ENCODE results near the gene RNF217.

Gene RNF217

DNA sequence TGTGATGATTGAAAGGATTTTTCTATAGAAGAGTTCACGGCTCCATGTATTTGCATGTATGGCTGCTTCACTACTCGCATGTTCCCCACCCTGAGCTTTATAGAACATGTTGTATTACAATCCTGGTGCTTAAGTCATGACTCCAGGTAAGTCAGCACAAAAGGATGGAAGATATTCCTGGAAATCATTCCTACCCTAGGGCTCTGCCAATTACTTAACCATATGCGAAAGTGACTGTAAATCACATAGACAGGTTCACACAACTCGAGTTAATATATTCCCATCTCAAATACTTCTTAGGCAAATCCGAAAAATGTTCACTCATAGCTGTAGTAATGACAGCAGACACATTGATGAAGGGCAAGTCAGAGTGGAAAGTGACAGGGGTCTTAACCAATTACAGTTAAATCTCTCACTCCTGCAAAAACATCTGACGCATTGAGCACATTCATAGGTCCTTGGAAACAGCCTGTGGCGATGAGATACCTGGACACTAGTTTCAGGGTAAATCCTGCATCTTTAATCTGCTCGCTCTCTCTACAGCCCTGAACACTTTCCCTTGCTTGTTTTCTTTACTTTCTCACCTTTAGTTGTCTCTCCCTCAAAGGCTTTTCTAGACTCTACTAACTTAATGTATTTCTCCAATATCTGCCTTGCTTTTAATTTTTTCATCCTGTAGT is 35.1 kb downstream of the RNF217 start:
- Histone ChIP-seq H3K36me3 (no peaks in the 10 kb centered on the region), H3K9me3 (ENCODE audit: severe bottlenecking) (no peaks in the 10 kb centered on the region), H3K27me3 (ENCODE audit: insufficient read depth, low read depth, severe bottlenecking) (no peaks in the 10 kb centered on the region), H3K27ac (no peak overlapping the region), H3K4me3 (ENCODE audit: low read depth, low read length) (no peak overlapping the region)
- TF ChIP-seq, protein P1, sequence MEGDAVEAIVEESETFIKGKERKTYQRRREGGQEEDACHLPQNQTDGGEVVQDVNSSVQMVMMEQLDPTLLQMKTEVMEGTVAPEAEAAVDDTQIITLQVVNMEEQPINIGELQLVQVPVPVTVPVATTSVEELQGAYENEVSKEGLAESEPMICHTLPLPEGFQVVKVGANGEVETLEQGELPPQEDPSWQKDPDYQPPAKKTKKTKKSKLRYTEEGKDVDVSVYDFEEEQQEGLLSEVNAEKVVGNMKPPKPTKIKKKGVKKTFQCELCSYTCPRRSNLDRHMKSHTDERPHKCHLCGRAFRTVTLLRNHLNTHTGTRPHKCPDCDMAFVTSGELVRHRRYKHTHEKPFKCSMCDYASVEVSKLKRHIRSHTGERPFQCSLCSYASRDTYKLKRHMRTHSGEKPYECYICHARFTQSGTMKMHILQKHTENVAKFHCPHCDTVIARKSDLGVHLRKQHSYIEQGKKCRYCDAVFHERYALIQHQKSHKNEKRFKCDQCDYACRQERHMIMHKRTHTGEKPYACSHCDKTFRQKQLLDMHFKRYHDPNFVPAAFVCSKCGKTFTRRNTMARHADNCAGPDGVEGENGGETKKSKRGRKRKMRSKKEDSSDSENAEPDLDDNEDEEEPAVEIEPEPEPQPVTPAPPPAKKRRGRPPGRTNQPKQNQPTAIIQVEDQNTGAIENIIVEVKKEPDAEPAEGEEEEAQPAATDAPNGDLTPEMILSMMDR (IDR thresholded peaks at IDR 0.05; ENCODE audit: low read depth, low read length): no peak
- no peak for DNase-seq

DNA sequence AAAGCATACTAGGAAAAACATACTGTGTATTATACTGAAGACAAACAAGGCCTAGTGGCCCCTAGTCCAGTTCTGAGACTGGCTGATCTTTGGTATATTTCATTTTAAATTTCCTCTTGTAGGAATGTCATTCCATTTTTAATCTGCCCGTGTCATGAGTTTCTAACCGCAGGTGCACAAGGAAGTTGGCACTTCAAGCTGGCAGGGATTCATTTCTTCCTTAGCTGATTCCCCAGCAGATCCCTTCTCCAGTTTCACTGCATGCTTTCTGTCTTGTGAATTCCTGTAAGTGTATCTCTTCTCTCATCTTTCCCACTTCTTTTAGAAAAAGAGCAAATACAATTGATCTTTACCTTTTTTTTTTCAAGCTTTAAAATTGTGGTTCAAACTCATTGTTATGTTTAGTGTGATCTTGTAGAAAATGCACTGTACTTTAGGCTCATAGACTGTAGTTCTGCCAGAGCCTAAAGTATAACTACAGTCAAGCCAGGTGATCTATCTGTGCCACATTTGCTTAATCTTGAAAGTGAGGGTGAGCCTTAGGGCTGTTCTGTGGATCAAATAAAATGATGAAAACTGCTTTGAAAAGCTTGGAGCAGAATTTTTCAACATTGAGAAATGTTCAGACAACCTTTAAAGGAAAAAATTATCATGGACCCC is 37.0 kb downstream of the RNF217 start:
- no peaks in the 10 kb centered on the region for H3K9me3 ChIP-seq (ENCODE audit: severe bottlenecking)
- H3K36me3 ChIP-seq: no peaks in the 10 kb centered on the region
- no peak for DNase-seq
- no peaks in the 10 kb centered on the region for H3K27me3 ChIP-seq (ENCODE audit: insufficient read depth, low read depth, severe bottlenecking)
- H3K4me3 ChIP-seq (ENCODE audit: low read depth, low read length): no peak overlapping the region
- TF ChIP-seq, protein P1 (IDR thresholded peaks at IDR 0.05; ENCODE audit: low read depth, low read length): no peak
- H3K27ac ChIP-seq: no peak overlapping the region

DNA sequence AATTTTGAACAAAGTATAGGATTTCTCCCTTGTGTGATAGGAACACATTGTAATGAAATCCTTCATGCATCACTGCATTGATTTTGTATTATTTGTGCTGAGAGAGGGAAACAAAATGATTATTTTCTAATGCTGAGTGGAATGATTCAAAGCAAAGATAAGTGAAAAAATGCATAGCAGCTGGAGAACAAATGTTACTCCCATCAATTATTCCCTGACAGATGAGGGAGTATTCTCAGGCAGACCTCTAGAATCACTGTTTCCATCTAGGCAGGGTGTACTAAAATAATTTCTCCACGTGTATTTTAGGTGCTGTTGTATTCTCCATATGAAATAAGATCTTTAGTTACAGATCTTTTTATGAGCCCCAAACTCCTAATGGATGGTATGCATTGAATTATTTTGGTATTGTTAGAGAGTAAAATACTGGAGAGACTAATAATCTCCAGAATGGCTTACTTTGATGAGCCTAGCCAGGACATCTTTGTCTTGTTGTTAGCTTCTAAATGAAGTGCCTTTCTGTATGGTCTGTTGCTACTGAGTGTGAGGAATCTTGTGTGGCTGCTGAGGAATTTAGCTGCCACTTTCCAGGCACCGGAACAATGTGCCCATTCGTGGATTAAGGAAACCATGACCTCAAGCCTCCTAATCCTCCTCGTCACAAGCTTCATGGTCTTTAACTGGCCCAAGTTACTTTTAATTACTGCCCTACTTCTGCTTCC is 39.6 kb downstream of the RNF217 start:
- DNase-seq: no peak
- Histone ChIP-seq H3K36me3 (no peaks in the 10 kb centered on the region), H3K9me3 (ENCODE audit: severe bottlenecking) (peaks cover 3% of the 10 kb centered on the region), H3K27me3 (ENCODE audit: insufficient read depth, low read depth, severe bottlenecking) (no peaks in the 10 kb centered on the region), H3K27ac (no peak overlapping the region), H3K4me3 (ENCODE audit: low read depth, low read length) (no peak overlapping the region)
- TF ChIP-seq, protein P1 (IDR thresholded peaks at IDR 0.05; ENCODE audit: low read depth, low read length): no peak

DNA sequence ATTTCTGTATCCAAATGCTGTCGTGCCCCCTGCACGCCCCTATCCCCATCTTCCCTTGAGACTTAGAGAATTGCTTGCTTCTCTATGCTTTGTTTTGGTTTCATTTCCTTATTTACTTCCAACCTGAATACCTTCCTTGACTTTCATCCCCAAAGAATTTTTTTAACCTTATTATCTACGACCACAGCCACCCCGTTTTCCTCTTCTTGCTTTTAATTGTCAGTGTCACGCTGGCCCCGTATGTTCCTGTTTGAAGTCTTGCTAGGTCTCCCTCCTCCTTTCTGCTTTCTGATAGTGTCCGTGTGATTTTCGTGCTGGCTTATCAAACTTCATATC is 40.1 kb downstream of the RNF217 start:
- Histone ChIP-seq H3K9me3 (ENCODE audit: severe bottlenecking) (peaks cover 3% of the 10 kb centered on the region), H3K4me3 (ENCODE audit: low read depth, low read length) (no peak overlapping the region), H3K27me3 (ENCODE audit: insufficient read depth, low read depth, severe bottlenecking) (no peaks in the 10 kb centered on the region), H3K36me3 (no peaks in the 10 kb centered on the region), H3K27ac (no peak overlapping the region)
- TF ChIP-seq, protein P1 (IDR thresholded peaks at IDR 0.05; ENCODE audit: low read depth, low read length): no peak
- no peak for DNase-seq

DNA sequence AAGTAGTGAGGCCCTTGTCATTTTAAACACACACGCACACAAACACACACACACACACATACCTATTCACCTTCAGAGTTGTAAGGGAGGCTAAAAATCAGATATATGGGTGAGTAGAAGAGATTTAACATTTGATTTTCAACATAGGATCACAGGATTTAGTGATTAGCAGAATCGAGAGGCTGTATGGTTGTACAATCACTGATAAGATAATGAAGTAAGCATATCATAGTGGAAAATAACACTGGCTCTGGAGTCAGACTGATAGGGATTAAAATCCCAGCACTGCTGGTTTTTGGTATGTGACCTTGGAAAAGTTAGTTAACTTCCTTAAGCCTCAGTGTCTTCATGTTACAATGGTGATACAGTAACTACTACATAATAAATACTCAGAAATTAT is 40.8 kb downstream of the RNF217 start:
- Histone ChIP-seq H3K36me3 (no peaks in the 10 kb centered on the region), H3K27me3 (ENCODE audit: insufficient read depth, low read depth, severe bottlenecking) (no peaks in the 10 kb centered on the region), H3K27ac (no peak overlapping the region), H3K9me3 (ENCODE audit: severe bottlenecking) (peaks cover 3% of the 10 kb centered on the region), H3K4me3 (ENCODE audit: low read depth, low read length) (no peak overlapping the region)
- DNase-seq: no peak
- TF ChIP-seq, protein P1 (IDR thresholded peaks at IDR 0.05; ENCODE audit: low read depth, low read length): no peak
